Mononuclear cell (primary cell): ENCODE data around the gene TGFB3. TPM values are rescaled to one million over a fixed set of nuclear protein-coding genes. Genes with fewer than 3 reads are reported as not detected.

ENCODE experiments used
- H3K27me3 ChIP-seq: 2 replicates; pipeline ENCODE4 v1.6.0; 2011; ENCODE audit warnings: low read length, control low read depth; ENCODE audit not compliant: insufficient read depth
- H3K4me1 ChIP-seq: 2 replicates; pipeline ENCODE4 v1.5.1; 2011; ENCODE audit warnings: mild to moderate bottlenecking, low read length, control low read depth; ENCODE audit not compliant: insufficient read depth
- H3K4me3 ChIP-seq: 2 replicates; pipeline ENCODE4 v1.5.1; 2011; ENCODE audit warnings: mild to moderate bottlenecking, low read length, moderate library complexity
- H3K9me3 ChIP-seq: 2 replicates; pipeline ENCODE4 v1.5.1; 2011; ENCODE audit warnings: low read depth, mild to moderate bottlenecking, control low read depth, low read length
- total RNA-seq: library from RNA; depleted of rRNA; stranded (reverse); fragments of >200 nt; gene quantifications from one replicate; pipeline ENCODE4 v1.2.3, GENCODE V29; 2012

The TGFB3 gene
- total RNA-seq, 1 donor = 2.9 TPM

DNA sequence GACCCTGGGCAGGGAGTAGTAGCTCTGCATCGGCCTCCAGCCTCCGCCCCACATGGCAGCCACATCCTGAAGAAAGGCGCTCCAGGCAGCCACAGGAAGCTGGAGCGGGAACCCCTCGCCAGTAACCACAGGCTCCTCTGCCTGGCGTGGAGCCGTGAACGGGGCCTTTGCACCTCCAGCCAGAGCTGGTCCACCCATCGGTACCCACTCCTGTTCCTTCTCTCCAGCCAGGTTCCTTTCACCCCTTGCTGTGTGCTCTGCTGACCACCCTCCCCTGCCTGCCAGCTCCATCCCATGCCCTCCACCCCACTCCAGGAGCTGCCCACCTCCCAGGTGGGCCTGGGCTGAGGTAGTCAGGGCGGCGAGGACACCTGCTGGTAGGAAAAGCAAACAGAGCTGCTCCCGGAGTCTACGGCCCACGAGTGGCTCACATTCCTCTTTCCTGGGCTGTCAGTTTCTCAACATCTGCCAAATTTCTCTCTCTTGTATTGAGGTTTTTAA lies 2.7 kb downstream of the TGFB3 start:
- Histone ChIP-seq H3K27me3 (no peaks in the 10 kb centered on the region), H3K9me3 (no peaks in the 10 kb centered on the region), H3K4me1 (peaks cover 37% of the 10 kb centered on the region), H3K4me3 (no peak overlapping the region)

DNA sequence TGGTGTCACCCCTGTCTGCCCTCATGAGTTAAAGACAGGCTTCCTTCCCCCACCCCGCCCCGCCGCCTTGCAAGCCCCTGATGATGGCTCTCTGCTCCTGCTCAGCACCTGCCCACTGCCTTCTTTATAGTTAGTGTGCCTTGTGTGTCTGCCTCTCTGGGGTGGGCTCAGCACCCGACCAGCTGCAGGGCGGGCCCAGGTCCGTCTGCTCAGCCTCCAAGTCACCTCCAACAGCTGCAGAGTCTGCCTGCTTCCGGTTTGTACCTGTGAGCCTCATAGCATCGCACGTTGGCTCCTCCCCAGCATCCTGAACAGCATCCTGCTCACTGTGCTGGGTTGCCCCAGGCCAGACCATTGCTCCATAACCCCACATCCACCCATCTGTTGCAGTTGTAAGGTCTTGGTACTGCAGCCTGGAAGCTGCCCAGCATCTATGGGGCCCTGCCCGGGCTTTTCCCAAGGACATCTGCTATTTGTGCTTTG lies 3.5 kb downstream of the TGFB3 start:
- Histone ChIP-seq H3K27me3 (no peaks in the 10 kb centered on the region), H3K4me1 (peaks cover 37% of the 10 kb centered on the region), H3K4me3 (no peak overlapping the region), H3K9me3 (no peaks in the 10 kb centered on the region)

DNA sequence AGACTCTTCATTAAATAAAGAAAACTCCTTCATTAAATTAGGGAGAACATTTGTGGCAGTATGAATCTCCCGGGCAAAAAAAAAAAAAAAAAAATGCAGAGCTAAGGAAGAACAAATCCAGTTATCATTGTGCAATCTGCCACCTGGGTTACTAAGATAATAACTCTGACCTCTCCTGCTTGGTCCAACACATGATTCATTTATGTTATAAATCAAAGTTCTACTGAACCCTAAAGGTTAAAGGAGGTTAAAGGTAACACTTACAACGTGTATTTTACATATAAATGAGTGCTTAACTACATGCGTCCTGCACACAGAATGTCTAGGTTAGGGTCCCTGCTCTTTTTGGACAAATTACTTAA lies 4.2 kb downstream of the TGFB3 start:
- no peaks in the 10 kb centered on the region for H3K9me3 ChIP-seq
- no peak overlapping the region for H3K4me3 ChIP-seq
- H3K27me3 ChIP-seq = no peaks in the 10 kb centered on the region
- peaks cover 34% of the 10 kb centered on the region for H3K4me1 ChIP-seq

DNA sequence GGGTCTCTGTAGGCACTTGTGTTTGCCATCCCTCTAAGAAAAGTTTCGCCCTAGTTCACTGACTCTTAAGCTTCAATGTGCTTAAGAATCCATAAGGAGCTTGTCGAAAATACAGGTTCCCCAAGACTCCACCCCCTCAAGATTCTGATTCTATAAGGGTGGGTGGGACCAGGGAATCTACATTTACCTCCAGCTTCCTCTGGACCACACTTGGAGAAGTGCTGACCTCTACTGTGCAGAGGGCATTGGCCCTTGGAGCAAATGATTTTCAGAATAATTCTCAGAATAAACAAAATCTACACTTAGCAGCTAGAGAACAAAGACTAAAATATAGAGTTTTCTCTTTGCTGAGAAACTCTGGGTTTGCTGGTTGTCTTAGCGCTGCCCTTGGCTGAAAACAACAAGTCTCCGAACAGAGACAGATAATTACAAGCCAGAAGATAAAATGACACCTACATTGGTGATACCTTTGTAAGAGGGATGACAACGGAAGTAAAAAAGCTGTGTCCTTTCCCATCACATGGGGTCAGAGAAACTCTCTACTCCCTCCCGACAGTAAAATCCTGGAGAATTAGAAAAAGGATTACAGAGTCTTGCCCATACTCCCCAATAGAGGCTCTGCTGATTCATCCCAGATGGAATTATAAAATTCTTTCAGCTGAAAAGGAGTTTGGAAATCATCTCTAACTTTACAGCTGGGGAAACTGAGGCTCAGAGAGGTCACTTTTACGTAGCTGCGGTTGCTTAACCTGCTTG lies 4.8 kb downstream of the TGFB3 start:
- Histone ChIP-seq H3K4me1 (peaks cover 32% of the 10 kb centered on the region), H3K4me3 (no peak overlapping the region), H3K27me3 (no peaks in the 10 kb centered on the region), H3K9me3 (no peaks in the 10 kb centered on the region)

DNA sequence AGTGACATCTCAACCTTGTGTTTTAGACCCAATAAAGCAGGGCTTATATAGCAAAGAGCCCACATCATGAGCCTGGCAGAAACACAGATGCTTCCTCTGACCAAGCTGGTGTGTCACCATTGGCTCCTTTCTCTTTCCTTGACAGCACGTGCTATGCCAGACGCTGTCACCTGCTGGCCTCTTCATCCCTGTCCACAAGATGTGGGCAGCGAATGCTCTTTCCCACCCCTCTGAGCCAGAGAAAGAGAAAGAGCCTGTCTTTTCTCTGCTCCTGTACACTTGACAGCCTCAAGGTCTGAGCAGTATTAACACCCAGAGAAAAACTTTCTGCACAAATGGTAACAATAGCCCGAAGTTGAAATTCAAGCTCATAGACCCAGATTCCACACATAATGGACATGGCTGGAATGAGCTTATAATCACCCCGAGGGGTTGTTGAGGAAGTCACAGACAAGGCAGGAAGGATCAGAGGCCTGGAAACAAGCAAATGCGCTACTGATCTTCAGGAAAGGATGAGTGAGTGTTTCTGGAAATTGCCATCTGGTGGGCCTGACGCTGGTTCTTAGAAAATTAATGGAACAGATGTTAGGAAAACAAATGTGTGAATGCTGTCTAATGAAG lies 8.9 kb downstream of the TGFB3 start:
- H3K9me3 ChIP-seq = no peaks in the 10 kb centered on the region
- no peak overlapping the region for H3K4me3 ChIP-seq
- peaks cover 2% of the 10 kb centered on the region for H3K4me1 ChIP-seq
- H3K27me3 ChIP-seq = no peaks in the 10 kb centered on the region

DNA sequence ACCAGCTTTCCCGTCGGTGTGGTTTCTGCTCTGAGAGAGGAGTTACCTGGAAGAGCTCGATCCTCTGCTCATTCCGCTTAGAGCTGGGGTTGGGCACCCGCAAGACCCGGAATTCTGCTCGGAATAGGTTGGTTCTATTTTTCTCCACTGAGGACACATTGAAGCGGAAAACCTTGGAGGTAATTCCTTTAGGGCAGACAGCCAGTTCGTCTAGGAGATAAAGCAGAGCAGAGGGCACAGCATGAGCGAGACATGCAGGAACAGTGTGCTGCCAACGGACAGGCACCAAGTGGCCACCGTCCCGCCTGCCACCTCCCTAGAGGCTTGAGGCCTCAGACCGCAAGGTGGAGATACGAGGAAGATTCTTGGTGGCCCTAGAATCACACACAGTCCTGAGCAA lies 10.3 kb downstream of the TGFB3 start:
- Histone ChIP-seq H3K9me3 (no peaks in the 10 kb centered on the region), H3K27me3 (no peaks in the 10 kb centered on the region)

DNA sequence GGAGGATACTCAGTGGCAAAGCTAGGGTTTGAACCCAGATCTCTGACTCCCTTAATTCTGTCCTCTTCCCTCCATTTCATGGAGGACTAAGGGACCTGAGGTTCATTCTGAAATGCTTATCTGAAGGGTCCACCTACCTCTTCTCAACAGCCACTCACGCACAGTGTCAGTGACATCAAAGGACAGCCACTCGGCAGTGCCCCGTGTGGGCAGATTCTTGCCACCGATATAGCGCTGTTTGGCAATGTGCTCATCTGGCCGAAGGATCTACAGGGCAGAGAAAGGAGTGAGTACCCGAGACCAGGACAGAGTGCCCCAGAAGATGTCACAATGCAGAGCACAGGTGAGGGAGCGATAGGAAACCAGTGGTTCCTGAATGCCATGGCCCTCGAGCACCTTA lies 10.8 kb downstream of the TGFB3 start:
- Histone ChIP-seq H3K4me1 (no peaks in the 10 kb centered on the region), H3K9me3 (no peaks in the 10 kb centered on the region), H3K4me3 (no peak overlapping the region), H3K27me3 (no peaks in the 10 kb centered on the region)

More for the DNA sequence above, 10.3 kb downstream of the TGFB3 start:
- Histone ChIP-seq H3K4me1 (no peaks in the 10 kb centered on the region), H3K4me3 (no peak overlapping the region)

DNA sequence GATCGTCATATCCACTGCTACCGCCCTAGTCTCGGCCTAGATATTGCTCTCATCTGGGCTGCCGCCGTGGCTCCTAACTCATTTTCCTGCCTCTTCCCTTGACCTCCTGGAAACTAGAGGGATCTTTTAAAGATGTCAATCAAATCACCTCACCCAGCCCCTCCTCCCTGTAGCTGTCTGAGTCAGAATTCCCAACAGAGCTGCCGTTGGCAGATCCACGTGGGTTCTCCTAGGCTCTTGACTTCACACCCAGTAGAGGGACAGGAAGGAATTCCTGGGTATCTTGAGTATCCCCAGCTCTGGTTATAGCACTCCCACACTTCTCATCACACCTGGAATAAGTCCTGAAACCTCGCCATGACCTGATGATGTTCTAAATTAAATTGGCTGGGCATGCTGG lies 11.9 kb downstream of the TGFB3 start:
- H3K4me3 ChIP-seq = no peak overlapping the region

DNA sequence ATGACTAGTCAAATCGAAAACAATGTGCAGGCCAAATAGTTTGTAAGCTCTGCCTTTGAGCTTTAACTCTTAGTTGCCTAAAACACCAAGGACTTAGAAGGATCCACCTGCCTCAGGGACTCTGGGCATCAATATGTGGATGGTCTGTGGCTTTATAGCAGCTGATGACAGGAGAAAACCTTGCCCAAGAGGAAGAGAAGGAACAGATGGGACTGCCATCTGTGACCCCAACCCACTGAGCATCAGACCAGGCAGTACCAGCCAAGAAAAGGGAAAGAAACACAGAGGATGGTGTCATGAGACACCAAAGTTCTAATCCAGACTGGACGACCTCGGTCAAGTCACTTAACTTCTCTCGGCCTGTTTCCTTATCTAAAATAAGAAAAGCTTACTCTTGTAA lies 12.7 kb downstream of the TGFB3 start:
- Histone ChIP-seq H3K4me3 (no peak overlapping the region), H3K27me3 (no peaks in the 10 kb centered on the region), H3K4me1 (no peaks in the 10 kb centered on the region), H3K9me3 (no peaks in the 10 kb centered on the region)

More for the DNA sequence above, 11.9 kb downstream of the TGFB3 start:
- Histone ChIP-seq H3K27me3 (no peaks in the 10 kb centered on the region), H3K9me3 (no peaks in the 10 kb centered on the region), H3K4me1 (no peaks in the 10 kb centered on the region)

DNA sequence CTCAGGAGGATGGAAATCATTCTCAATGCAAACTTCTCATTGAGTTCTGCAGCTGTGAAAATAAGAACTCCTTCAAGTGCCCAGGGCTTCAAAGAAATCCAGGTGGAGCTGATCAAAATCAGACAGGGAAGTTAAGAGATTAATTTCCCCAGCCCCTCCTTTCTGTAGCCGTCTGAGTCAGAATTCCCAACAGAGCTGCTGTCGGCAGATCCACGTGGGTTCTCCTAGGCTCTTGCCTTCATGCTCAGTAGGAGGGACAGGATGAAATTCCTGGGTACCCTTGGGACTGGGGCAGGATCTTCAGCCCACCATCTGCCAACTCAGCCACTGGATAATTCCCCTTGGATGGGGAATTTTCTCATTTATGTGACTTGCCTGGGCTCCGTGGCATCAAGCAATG lies 13.3 kb downstream of the TGFB3 start:
- Histone ChIP-seq H3K4me3 (no peak overlapping the region), H3K9me3 (no peaks in the 10 kb centered on the region), H3K4me1 (no peaks in the 10 kb centered on the region), H3K27me3 (no peaks in the 10 kb centered on the region)

DNA sequence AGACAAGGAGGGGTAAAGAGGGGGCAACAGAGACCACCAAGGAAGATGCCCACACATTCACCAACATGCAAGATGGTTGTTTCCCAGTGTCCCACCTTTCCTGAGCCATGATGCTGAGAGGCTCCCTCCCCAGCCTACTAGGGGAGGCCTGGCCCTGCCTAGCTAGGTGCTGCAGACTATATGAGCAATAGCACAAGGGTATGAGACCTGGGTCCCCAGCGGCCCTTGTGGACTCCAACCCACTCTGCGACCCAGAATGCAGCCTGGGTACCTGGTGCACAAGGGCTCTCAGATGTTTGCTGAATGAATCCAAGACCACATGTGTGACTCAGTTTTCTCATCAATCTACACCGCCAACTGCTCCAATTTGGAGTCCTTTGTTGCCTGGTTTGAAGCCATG lies 13.9 kb downstream of the TGFB3 start:
- Histone ChIP-seq H3K9me3 (no peaks in the 10 kb centered on the region), H3K27me3 (no peaks in the 10 kb centered on the region), H3K4me1 (no peaks in the 10 kb centered on the region), H3K4me3 (no peak overlapping the region)

DNA sequence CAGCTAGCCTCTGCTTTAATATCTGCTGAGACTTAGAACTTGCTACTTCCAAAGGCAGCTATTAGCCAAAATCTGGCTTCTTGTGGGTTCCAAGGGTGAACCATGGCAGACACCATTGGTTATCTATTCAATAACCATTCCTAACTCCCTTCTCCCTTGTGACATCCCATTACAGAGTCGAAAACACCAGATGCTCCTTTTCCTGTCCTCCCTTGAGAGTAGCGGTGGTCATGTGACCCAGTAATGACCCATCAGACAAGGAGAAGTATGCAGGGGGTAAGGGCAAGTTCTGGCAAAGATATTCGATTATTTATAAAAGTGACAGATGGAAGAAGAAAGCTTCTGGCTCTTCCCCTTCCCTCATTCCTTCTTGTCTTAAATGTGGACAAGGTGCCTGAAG lies 20.1 kb downstream of the TGFB3 start:
- Histone ChIP-seq H3K4me1 (peaks cover 5% of the 10 kb centered on the region), H3K4me3 (no peak overlapping the region), H3K27me3 (no peaks in the 10 kb centered on the region), H3K9me3 (no peaks in the 10 kb centered on the region)

DNA sequence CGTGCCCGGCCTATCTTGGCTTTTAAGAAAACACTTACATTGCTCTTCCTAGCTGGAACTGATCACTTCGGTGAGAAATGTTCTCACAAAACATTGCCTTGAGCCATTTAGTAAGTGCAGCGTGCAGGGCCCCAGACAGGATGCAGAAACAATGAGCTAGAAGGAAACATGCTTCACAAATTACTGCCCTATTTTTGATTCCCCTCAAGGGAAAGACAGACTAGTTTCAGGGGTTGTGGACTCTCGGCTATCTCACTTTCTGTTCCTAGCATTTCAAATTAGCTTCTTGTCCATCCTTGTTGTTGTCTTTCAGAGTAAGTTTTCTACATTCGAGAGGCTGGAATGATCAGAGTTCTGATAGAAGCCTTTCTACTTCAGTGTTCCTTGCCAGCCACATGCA lies 21.6 kb downstream of the TGFB3 start:
- Histone ChIP-seq H3K27me3 (no peaks in the 10 kb centered on the region), H3K9me3 (no peaks in the 10 kb centered on the region), H3K4me3 (no peak overlapping the region), H3K4me1 (peaks cover 5% of the 10 kb centered on the region)

DNA sequence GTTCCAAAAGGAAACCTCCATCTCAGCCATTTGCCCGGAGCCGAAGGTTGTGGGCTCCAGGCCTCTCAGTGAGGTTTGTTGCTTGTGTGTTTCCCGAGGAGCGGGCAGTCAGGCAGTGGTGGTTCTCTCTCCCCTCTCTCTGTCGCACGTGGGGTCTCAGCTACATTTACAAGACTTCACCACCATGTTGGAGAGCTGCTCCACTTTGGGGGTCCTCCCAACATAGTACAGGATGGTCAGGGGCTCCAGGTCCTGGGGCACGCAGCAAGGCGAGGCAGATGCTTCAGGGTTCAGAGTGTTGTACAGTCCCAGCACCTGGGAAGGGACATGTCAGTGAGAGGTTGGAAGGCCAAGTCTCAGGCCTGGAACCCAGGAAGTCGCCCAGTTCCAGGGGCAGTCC lies 22.8 kb downstream of the TGFB3 start:
- Histone ChIP-seq H3K27me3 (no peaks in the 10 kb centered on the region), H3K4me3 (no peak overlapping the region), H3K9me3 (no peaks in the 10 kb centered on the region), H3K4me1 (peaks cover 5% of the 10 kb centered on the region)

DNA sequence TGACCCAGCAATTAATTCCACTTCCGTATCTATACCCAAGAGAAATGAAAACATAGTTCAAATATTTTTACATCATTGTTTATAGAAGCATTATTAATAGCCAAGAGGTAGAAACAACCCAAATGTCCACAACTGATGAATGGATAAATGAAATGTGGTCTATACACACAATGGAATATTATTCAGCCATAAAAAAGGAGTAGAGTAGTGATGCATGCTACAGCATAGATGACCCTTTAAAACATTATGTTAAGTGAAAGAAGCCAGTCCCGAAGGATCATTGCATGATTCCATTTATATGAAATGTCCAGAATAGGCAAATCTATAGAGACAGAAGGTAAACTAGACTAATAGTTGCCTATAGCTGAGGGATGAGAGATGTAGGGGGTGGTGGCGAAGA lies 29.3 kb downstream of the TGFB3 start:
- no peak overlapping the region for H3K4me3 ChIP-seq
- no peaks in the 10 kb centered on the region for H3K27me3 ChIP-seq
- no peaks in the 10 kb centered on the region for H3K4me1 ChIP-seq
- no peaks in the 10 kb centered on the region for H3K9me3 ChIP-seq

DNA sequence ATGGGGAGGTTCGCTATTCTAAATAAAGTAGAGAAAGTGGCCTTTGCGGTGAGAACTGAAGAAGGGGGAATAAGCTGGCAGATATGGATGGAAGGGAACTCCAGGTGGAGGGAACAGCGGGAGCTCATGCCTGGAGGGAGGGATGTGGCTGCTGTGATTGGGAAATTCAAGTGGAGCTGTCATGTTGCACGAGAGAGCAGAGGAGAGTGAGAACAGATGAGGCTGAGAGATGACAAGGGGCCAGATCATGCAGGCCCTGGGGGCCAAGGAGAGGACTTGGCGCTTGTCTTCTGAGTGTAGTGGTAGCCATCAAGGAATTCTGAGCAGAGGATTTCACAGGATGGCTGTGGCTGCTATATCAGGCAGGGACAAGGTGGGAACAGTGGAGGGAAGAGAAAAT lies 35.0 kb downstream of the TGFB3 start:
- Histone ChIP-seq H3K27me3 (no peaks in the 10 kb centered on the region), H3K9me3 (no peaks in the 10 kb centered on the region), H3K4me1 (no peaks in the 10 kb centered on the region), H3K4me3 (no peak overlapping the region)
